Caco-2 (cell line): Measurements from ENCODE around the gene IP6K2. TPM values are rescaled to one million over a fixed set of nuclear protein-coding genes. Genes with fewer than 3 reads are reported as not detected.

Experiments used
- BruUV-seq: library from RNA; stranded (reverse); fragments of 400-500 nt; replicated peaks from 2 replicates; lab custom pipeline; 2021; lab: Mats Ljungman, UMichigan
- CTCF ChIA-PET: fragments of 300-600 bp; sonication (Branson Sonifier 250); formaldehyde crosslinking; loops from one replicate; lab custom pipeline; 2022; ENCODE audit warnings: antibody characterized with exemption; lab: Charles Lee
- POLR2A ChIA-PET: fragments of 300-600 bp; sonication (Branson Sonifier 250); formaldehyde crosslinking; loops from one replicate; lab custom pipeline; 2022; ENCODE audit warnings: antibody characterized with exemption; lab: Charles Lee
- DNase-seq, 2 experiments: peaks; one replicate each; pipeline versions ENCODE4 v3.0.0 to v3.0.0-alpha.2; 2020 to 2022
- H3K27me3 ChIP-seq: replicated peaks from 2 replicates; pipeline ENCODE4 v1.6.0; 2011; ENCODE audit warnings: low read length; ENCODE audit not compliant: control insufficient read depth, insufficient read depth
- H3K36me3 ChIP-seq: 2 replicates; pipeline ENCODE4 v1.5.1; 2011; ENCODE audit warnings: low read length; ENCODE audit not compliant: control insufficient read depth, insufficient read depth
- H3K4me1 ChIP-seq: fragments of 250-450 bp; sonication (Bioruptor Pico); 2 replicates; pipeline ENCODE4 v1.5.1; 2020; ENCODE audit warnings: mild to moderate bottlenecking
- H3K4me3 ChIP-seq: 2 replicates; pipeline ENCODE4 v1.5.1; 2011; ENCODE audit warnings: low read depth, mild to moderate bottlenecking, control low read depth, low read length
- H3K9me3 ChIP-seq: fragments of 250-450 bp; sonication (Bioruptor Pico); 2 replicates; pipeline ENCODE4 v1.5.1; 2020; ENCODE audit warnings: mild to moderate bottlenecking, moderate library complexity
- H3K27ac Mint-ChIP-seq: one replicate; pipeline ENCODE4 v1.8.0; 2022; ENCODE audit warnings: mixed read lengths; ENCODE audit not compliant: unreplicated experiment
- H3K27me3 Mint-ChIP-seq: one replicate; pipeline ENCODE4 v1.8.0; 2022; ENCODE audit warnings: mixed read lengths; ENCODE audit not compliant: insufficient read depth, unreplicated experiment
- H3K36me3 Mint-ChIP-seq: one replicate; pipeline ENCODE4 v1.8.0; 2022; ENCODE audit warnings: mild to moderate bottlenecking, mixed read lengths; ENCODE audit not compliant: insufficient read depth, unreplicated experiment
- H3K4me1 Mint-ChIP-seq: one replicate; pipeline ENCODE4 v1.8.0; 2022; ENCODE audit warnings: low read depth, mixed read lengths; ENCODE audit not compliant: unreplicated experiment
- H3K4me3 Mint-ChIP-seq: one replicate; pipeline ENCODE4 v1.8.0; 2022; ENCODE audit warnings: mild to moderate bottlenecking, moderate library complexity, mixed read lengths; ENCODE audit not compliant: unreplicated experiment
- H3K9me3 Mint-ChIP-seq: one replicate; pipeline ENCODE4 v1.8.0; 2022; ENCODE audit warnings: mixed read lengths; ENCODE audit not compliant: unreplicated experiment
- intact Hi-C: fragments of 100-400 bp; cut with micrococcal nuclease; formaldehyde crosslinking; loops from one replicate; pipeline ENCODE4 v1.10.0; 2022; ENCODE audit not compliant: unreplicated experiment
- total RNA-seq: library from RNA; stranded (reverse); gene quantifications from 2 replicates; pipeline ENCODE4 v1.2.3, GENCODE V29; 2022
- TF ChIP-seq, protein P1 (sequence below), 2 experiments: fragments of 200-600 bp in 1 of 2; IDR thresholded peaks; 1 replicate in 1 of 2; 2 replicates in 1 of 2; pipeline versions ENCODE4 v1.5.1 to v1.8.0; 2011 to 2022; ENCODE audit warnings: antibody characterized with exemption in 1 of 2, control low read depth in 1 of 2, inconsistent platforms in 1 of 2, low read depth in 1 of 2, low read length in 1 of 2, mild to moderate bottlenecking in 1 of 2, moderate library complexity in 1 of 2; ENCODE audit not compliant: insufficient read depth in 1 of 2, severe bottlenecking in 1 of 2, unreplicated experiment in 1 of 2

The IP6K2 gene
- total RNA-seq, 1 experiment from 2014 or later, result 91.7 TPM

DNA sequence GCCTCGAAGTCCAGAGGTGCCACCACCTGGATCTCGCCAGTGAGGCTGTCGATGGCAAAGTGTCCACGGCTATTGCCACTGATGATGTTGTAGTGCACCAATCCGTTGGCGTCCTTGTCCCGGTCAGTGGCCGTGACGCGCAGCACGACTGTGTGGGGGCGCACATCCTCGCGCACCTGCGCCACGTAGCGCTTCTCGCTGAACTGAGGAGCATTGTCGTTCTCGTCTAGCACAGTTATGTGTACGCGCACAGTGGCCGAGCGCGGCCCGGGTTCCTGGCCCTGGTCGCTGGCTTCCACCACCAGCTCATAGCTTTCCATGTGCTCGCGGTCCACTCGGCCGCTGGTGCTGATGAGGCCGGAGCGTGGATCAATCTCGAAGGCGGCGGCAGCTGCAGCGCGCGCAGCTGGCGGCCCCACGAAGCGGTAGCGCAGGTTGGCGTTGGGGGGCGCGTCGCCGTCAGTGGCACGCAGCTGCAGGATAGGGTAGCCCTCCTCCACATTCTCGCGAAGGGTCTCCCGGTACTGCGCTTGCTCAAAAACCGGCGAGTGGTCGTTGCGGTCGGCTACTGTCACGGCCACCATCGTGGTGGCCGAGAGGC lies 56.1 kb downstream of the IP6K2 start:
- Histone ChIP-seq H3K27me3 (no peaks in the 10 kb centered on the region), H3K36me3 (peaks cover 7% of the 10 kb centered on the region), H3K4me1 (peaks cover 10% of the 10 kb centered on the region), H3K4me3 (no peak overlapping the region), H3K9me3 (no peaks in the 10 kb centered on the region)
- Mint-ChIP-seq H3K27ac (no peak overlapping the region), H3K4me3 (no peak overlapping the region), H3K27me3 (no peaks in the 10 kb centered on the region), H3K9me3 (no peaks in the 10 kb centered on the region), H3K36me3 (peaks cover 74% of the 10 kb centered on the region), H3K4me1 (peaks cover 5% of the 10 kb centered on the region)
- TF ChIP-seq, protein P1, sequence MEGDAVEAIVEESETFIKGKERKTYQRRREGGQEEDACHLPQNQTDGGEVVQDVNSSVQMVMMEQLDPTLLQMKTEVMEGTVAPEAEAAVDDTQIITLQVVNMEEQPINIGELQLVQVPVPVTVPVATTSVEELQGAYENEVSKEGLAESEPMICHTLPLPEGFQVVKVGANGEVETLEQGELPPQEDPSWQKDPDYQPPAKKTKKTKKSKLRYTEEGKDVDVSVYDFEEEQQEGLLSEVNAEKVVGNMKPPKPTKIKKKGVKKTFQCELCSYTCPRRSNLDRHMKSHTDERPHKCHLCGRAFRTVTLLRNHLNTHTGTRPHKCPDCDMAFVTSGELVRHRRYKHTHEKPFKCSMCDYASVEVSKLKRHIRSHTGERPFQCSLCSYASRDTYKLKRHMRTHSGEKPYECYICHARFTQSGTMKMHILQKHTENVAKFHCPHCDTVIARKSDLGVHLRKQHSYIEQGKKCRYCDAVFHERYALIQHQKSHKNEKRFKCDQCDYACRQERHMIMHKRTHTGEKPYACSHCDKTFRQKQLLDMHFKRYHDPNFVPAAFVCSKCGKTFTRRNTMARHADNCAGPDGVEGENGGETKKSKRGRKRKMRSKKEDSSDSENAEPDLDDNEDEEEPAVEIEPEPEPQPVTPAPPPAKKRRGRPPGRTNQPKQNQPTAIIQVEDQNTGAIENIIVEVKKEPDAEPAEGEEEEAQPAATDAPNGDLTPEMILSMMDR (IDR thresholded peaks at IDR 0.05; ENCODE audit: insufficient read depth in 1 of 2, low read depth in 1 of 2, low read length in 1 of 2, severe bottlenecking in 1 of 2, unreplicated experiment in 1 of 2), result no peak
- intact Hi-C loops, result loop anchor here (5.0 to 10.0 kb wide), 2 partner anchors 104 to 196 kb away; partner anchors contain the start of gene PFKFB4
- ChIA-PET CTCF (no interaction called here), POLR2A (no interaction called here)
- no TSS peak for BruUV-seq
- no peak for DNase-seq

GRCh38 chr3:48656841-48657281 lies 60.2 kb downstream of the IP6K2 start:
- Mint-ChIP-seq H3K27me3 (no peaks in the 10 kb centered on the region), H3K4me1 (no peaks in the 10 kb centered on the region), H3K9me3 (no peaks in the 10 kb centered on the region), H3K36me3 (peaks cover 81% of the 10 kb centered on the region), H3K27ac (no peak overlapping the region), H3K4me3 (no peak overlapping the region)
- ChIA-PET CTCF (no interaction called here), POLR2A (no interaction called here)
- no peaks in the 10 kb centered on the region for H3K27me3 ChIP-seq
- TF ChIP-seq, protein P1 (IDR thresholded peaks at IDR 0.05; ENCODE audit: insufficient read depth in 1 of 2, low read depth in 1 of 2, low read length in 1 of 2, severe bottlenecking in 1 of 2, unreplicated experiment in 1 of 2), result no peak
- no peak for DNase-seq
- H3K36me3 ChIP-seq, result peaks cover 10% of the 10 kb centered on the region
- H3K4me1 ChIP-seq, result peaks cover under 1% of the 10 kb centered on the region; the same call in 1 of the 2 replicates
- H3K9me3 ChIP-seq, result no peaks in the 10 kb centered on the region
- BruUV-seq, result no TSS peak
- no peak overlapping the region for H3K4me3 ChIP-seq
- intact Hi-C loops, result no loop called here

DNA sequence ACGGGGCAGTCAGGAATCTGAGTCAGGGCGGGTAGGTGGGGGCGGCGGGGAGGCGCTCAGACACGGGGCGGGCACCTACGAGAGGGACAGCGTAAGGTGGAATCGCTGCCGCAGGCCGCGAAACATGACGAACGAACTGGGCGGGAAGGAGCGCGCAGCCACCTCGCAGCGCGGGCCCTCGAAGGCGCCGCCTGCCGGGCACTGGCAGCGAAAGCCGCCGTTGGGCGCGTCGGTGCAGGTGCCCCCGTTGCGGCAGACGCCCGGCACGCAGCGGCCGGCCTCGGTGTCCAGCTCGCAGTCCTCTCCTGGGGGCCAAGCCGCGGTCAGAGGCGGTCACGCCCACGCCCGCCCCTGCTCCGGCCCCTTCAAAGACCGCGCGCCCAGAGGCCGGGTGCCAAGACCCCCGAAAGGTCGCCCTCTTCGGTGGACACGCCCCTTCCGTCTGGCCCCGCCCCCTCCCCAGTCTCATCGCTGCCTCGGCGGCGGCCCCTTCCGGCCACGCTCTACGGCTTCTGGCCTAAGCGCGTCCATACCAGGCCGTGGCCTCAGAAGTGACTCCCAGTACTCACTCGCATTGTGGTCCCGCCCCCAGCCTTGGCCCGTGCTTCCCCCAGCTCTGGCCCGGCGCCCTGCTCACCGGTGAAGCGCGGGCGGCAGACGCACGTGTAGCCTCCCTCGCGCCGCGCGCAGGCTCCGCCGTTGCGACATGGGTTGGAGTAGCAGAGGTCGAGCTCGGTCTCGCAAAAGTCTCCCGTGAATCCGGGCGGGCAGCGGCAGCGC lies 60.8 kb downstream of the IP6K2 start:
- TF ChIP-seq, protein P1 (IDR thresholded peaks at IDR 0.05; ENCODE audit: insufficient read depth in 1 of 2, low read depth in 1 of 2, low read length in 1 of 2, severe bottlenecking in 1 of 2, unreplicated experiment in 1 of 2), result no peak
- Mint-ChIP-seq H3K4me1 (no peaks in the 10 kb centered on the region), H3K4me3 (no peak overlapping the region), H3K27me3 (no peaks in the 10 kb centered on the region), H3K9me3 (no peaks in the 10 kb centered on the region), H3K36me3 (peaks cover 77% of the 10 kb centered on the region), H3K27ac (no peak overlapping the region)
- Histone ChIP-seq H3K4me1 (no peaks in the 10 kb centered on the region), H3K36me3 (peaks cover 11% of the 10 kb centered on the region), H3K4me3 (no peak overlapping the region), H3K27me3 (no peaks in the 10 kb centered on the region), H3K9me3 (no peaks in the 10 kb centered on the region)
- intact Hi-C loops, result no loop called here
- CTCF ChIA-PET, result no interaction called here
- POLR2A ChIA-PET, result no interaction called here
- DNase-seq, result no peak
- BruUV-seq, result no TSS peak
